Hepatocyte (in vitro differentiated cells): ENCODE measurements around the gene SSC4D. TPM values are rescaled to one million over a fixed set of nuclear protein-coding genes. Genes with fewer than 3 reads are reported as not detected.

ENCODE experiments used
- DNase-seq: peaks from one replicate; pipeline ENCODE4 v3.0.0-alpha.2; 2016; ENCODE audit warnings: low spot score
- H2AFZ ChIP-seq: fragments of 200-600 bp; sonication (generic); 2 replicates; pipeline ENCODE4 v1.6.0; 2016; ENCODE audit warnings: antibody characterized with exemption, mild to moderate bottlenecking
- H3K27ac ChIP-seq: fragments of 200-600 bp; sonication (generic); 2 replicates; pipeline ENCODE4 v1.5.1; 2016; ENCODE audit warnings: mild to moderate bottlenecking
- H3K27me3 ChIP-seq: fragments of 200-600 bp; sonication (generic); 2 replicates; pipeline ENCODE4 v1.6.1; 2016
- H3K36me3 ChIP-seq: fragments of 200-600 bp; sonication (generic); replicated peaks from 2 replicates; pipeline ENCODE4 v1.5.1; 2016; ENCODE audit warnings: low read depth; ENCODE audit not compliant: insufficient read depth
- H3K4me1 ChIP-seq: fragments of 200-600 bp; sonication (generic); 2 replicates; pipeline ENCODE4 v1.5.1; 2016; ENCODE audit warnings: mild to moderate bottlenecking, moderate library complexity; ENCODE audit not compliant: insufficient read depth
- H3K4me2 ChIP-seq: fragments of 200-600 bp; sonication (generic); 2 replicates; pipeline ENCODE4 v1.6.0; 2016
- H3K4me3 ChIP-seq: fragments of 200-600 bp; sonication (generic); 2 replicates; pipeline ENCODE4 v1.5.1; 2016; ENCODE audit warnings: mild to moderate bottlenecking
- H3K79me2 ChIP-seq: fragments of 200-600 bp; sonication (generic); 2 replicates; pipeline ENCODE4 v1.6.0; 2017; ENCODE audit warnings: mild to moderate bottlenecking
- H3K9me2 ChIP-seq: fragments of 200-600 bp; sonication (generic); replicated peaks from 2 replicates; pipeline ENCODE4 v1.6.0; 2017; ENCODE audit warnings: mild to moderate bottlenecking; ENCODE audit not compliant: insufficient read depth
- H3K9me3 ChIP-seq: fragments of 200-600 bp; sonication (generic); 2 replicates; pipeline ENCODE4 v1.5.1; 2016; ENCODE audit warnings: low read depth, mild to moderate bottlenecking
- H4K20me1 ChIP-seq: fragments of 200-600 bp; sonication (generic); 2 replicates; pipeline ENCODE4 v1.6.0; 2016; ENCODE audit warnings: mild to moderate bottlenecking; ENCODE audit not compliant: insufficient read depth, poor library complexity, severe bottlenecking
- CTCF ChIP-seq: fragments of 200-600 bp; sonication (generic); IDR thresholded peaks from 2 replicates; pipeline ENCODE4 v1.5.1; 2016; ENCODE audit warnings: antibody characterized with exemption, mild to moderate bottlenecking; ENCODE audit not compliant: poor library complexity
- EZH2 ChIP-seq: fragments of 200-600 bp; sonication (generic); IDR thresholded peaks from 2 replicates; pipeline ENCODE4 v1.6.1; 2016; ENCODE audit warnings: antibody characterized with exemption, mild to moderate bottlenecking, borderline replicate concordance
- EZH2phosphoT487 ChIP-seq: fragments of 200-600 bp; sonication (generic); IDR thresholded peaks from one replicate; pipeline ENCODE4 v1.6.1; 2018; ENCODE audit warnings: antibody characterized with exemption, mild to moderate bottlenecking, low read depth, moderate library complexity; ENCODE audit not compliant: unreplicated experiment, severe bottlenecking
- WGBS: methylation state at CpG from one replicate; pipeline ENCODE4 v1.1.6; 2016; ENCODE audit warnings: low lambda C conversion rate; ENCODE audit errors: missing lambda C conversion rate; 5-methylcytosine and 5-hydroxymethylcytosine counted together
- polyA plus RNA-seq: library from polyadenylated mRNA; unstranded; fragments of >200 nt; fragmentation: Nextera tagmentation; extraction: Ambion mirVana; gene quantifications from 2 replicates; pipeline ENCODE4 v1.2.1, GENCODE V29; 2016
- total RNA-seq: library from RNA; depleted of rRNA; stranded (reverse); fragments of >200 nt; gene quantifications from 2 replicates; pipeline ENCODE4 v1.2.3, GENCODE V29; 2014

Gene SSC4D
- total and polyA plus RNA-seq, 2 experiments from 2014 or later = 9.7 to 14.5 TPM

- H3K4me1 ChIP-seq = peaks cover 21% of the 10 kb centered on the region
- peaks cover 45% of the 10 kb centered on the region for H4K20me1 ChIP-seq
- peak within 1 kb of the TSS; percentile 86 for H3K4me2 ChIP-seq
- H3K27me3 ChIP-seq = no peaks in the 10 kb centered on the region
- peak within 1 kb of the TSS; percentile 97 for H3K4me3 ChIP-seq
- TF ChIP-seq EZH2phosphoT487 = no peak
- TF ChIP-seq CTCF = no peak
- TF ChIP-seq EZH2 = no peak
- no peaks in the 10 kb centered on the region for H3K36me3 ChIP-seq
- peak within 1 kb of the TSS; percentile 79 for H2AFZ ChIP-seq
- peaks cover 51% of the 10 kb centered on the region for H3K79me2 ChIP-seq
- H3K9me2 ChIP-seq = no peaks in the 10 kb centered on the region
- peak within 1 kb of the TSS; percentile 99 for H3K27ac ChIP-seq
- H3K9me3 ChIP-seq = no peaks in the 10 kb centered on the region
- WGBS = 1% methylated on average over 50 of the region's 80 CpGs
- peak; percentile 97 for DNase-seq
Observed at GRCh38 chr7:76358481-76359110, 50.9 kb downstream of the SSC4D start, which contains the start of gene YWHAG. TSS of gene YWHAG (minus strand) at chr7:76358991. CDS start at chr7:76358808, 183 bp downstream.

GRCh38 chr7:76358011-76358480, 51.5 kb downstream of the SSC4D start:
- DNase-seq = peak; percentile 79
- Histone ChIP-seq H3K27ac (peak overlapping the region; percentile 99), H2AFZ (peak overlapping the region; percentile 24), H3K4me1 (peaks cover 21% of the 10 kb centered on the region), H3K27me3 (no peaks in the 10 kb centered on the region), H3K79me2 (peaks cover 56% of the 10 kb centered on the region), H4K20me1 (peaks cover 51% of the 10 kb centered on the region), H3K9me2 (no peaks in the 10 kb centered on the region), H3K9me3 (no peaks in the 10 kb centered on the region), H3K4me2 (peak overlapping the region; percentile 86), H3K36me3 (no peaks in the 10 kb centered on the region), H3K4me3 (peak overlapping the region; percentile 97)
- no peak for TF ChIP-seq EZH2
- TF ChIP-seq EZH2phosphoT487 = no peak
- TF ChIP-seq CTCF = no peak
- WGBS = 2% methylated on average over 21 of the region's 27 CpGs

GRCh38 chr7:76357475-76358010, 52.0 kb downstream of the SSC4D start:
- no peak overlapping the region for H2AFZ ChIP-seq
- H3K4me2 ChIP-seq = peak overlapping the region; percentile 86
- H3K27ac ChIP-seq = peak overlapping the region; percentile 99
- TF ChIP-seq EZH2 = no peak
- no peak for TF ChIP-seq EZH2phosphoT487
- H3K9me3 ChIP-seq = no peaks in the 10 kb centered on the region
- H3K4me3 ChIP-seq = peak overlapping the region; percentile 97
- peaks cover 56% of the 10 kb centered on the region for H4K20me1 ChIP-seq
- 1% methylated on average over 10 of the region's 10 CpGs for WGBS
- no peak for DNase-seq
- H3K36me3 ChIP-seq = no peaks in the 10 kb centered on the region
- H3K79me2 ChIP-seq = peaks cover 61% of the 10 kb centered on the region
- no peaks in the 10 kb centered on the region for H3K9me2 ChIP-seq
- no peaks in the 10 kb centered on the region for H3K27me3 ChIP-seq
- H3K4me1 ChIP-seq = peaks cover 21% of the 10 kb centered on the region

GRCh38 chr7:76356823-76357222, 52.7 kb downstream of the SSC4D start:
- Histone ChIP-seq H3K79me2 (peaks cover 68% of the 10 kb centered on the region), H3K4me3 (peak overlapping the region; percentile 97), H4K20me1 (peaks cover 63% of the 10 kb centered on the region), H3K36me3 (no peaks in the 10 kb centered on the region), H3K9me2 (no peaks in the 10 kb centered on the region), H3K27me3 (no peaks in the 10 kb centered on the region), H3K27ac (peak overlapping the region; percentile 99), H3K9me3 (no peaks in the 10 kb centered on the region), H3K4me1 (peaks cover 21% of the 10 kb centered on the region), H2AFZ (no peak overlapping the region), H3K4me2 (peak overlapping the region; percentile 86)
- 67% methylated on average over 6 of the region's 6 CpGs for WGBS
- peak; percentile 54 for DNase-seq
- TF ChIP-seq EZH2phosphoT487 = no peak
